ENCODE measurements around the gene ERN2. TPM values are rescaled to one million over a fixed set of nuclear protein-coding genes. Genes with fewer than 3 reads are reported as not detected.

Gene ERN2
- total RNA-seq, 4 donors from 2014 or later, result not detected

- 73 to 83% methylated on average over 2 of the region's 2 CpGs for WGBS, 2 donors
- DNase-seq, result no peak
- H3K36me3 ChIP-seq, result no peaks in the 10 kb centered on the region
- intact Hi-C loops (cut with DNase I), result no loop called here
- no peak for TF ChIP-seq CTCF (IDR thresholded peaks at IDR 0.05)
- no peak for TF ChIP-seq POLR2A (IDR thresholded peaks at IDR 0.05)
- no peak overlapping the region for H3K27ac ChIP-seq
- H3K4me1 ChIP-seq, result no peaks in the 10 kb centered on the region
- H3K4me3 ChIP-seq (replicated peaks in 1 of 3), result no peak overlapping the region
- no peaks in the 10 kb centered on the region for H3K27me3 ChIP-seq
- no peaks in the 10 kb centered on the region for H3K9me3 ChIP-seq
These were observed 12.9 kb downstream of the ERN2 start for GRCh38 chr16:23700093-23700492.

GRCh38 chr16:23699100-23699499 is 13.9 kb downstream of the ERN2 start:
- no peak for DNase-seq
- no peak overlapping the region for H3K4me3 ChIP-seq (replicated peaks in 1 of 3)
- no peaks in the 10 kb centered on the region for H3K4me1 ChIP-seq
- WGBS, 2 donors, result 68 to 76% methylated on average over 4 of the region's 4 CpGs
- intact Hi-C loops (cut with DNase I), result no loop called here
- no peak overlapping the region for H3K27ac ChIP-seq
- no peaks in the 10 kb centered on the region for H3K9me3 ChIP-seq
- H3K27me3 ChIP-seq, result no peaks in the 10 kb centered on the region
- no peaks in the 10 kb centered on the region for H3K36me3 ChIP-seq
- TF ChIP-seq POLR2A (IDR thresholded peaks at IDR 0.05), result no peak
- no peak for TF ChIP-seq CTCF (IDR thresholded peaks at IDR 0.05)

GRCh38 chr16:23695756-23696155 is 17.3 kb downstream of the ERN2 start:
- Histone ChIP-seq H3K4me1 (no peaks in the 10 kb centered on the region), H3K36me3 (peaks cover 3 to 4% of the 10 kb centered on the region in 2 donors), H3K4me3 (replicated peaks in 1 of 3) (no peak overlapping the region), H3K9me3 (no peaks in the 10 kb centered on the region), H3K27ac (no peak overlapping the region), H3K27me3 (no peaks in the 10 kb centered on the region)
- DNase-seq, result no peak
- 78 to 84% methylated on average over 8 to 11 of the region's 11 CpGs for WGBS, 2 donors
- intact Hi-C loops (cut with DNase I), result no loop called here
- TF ChIP-seq POLR2A (IDR thresholded peaks at IDR 0.05), result no peak

- Histone ChIP-seq H3K9me3 (no peaks in the 10 kb centered on the region), H3K27me3 (no peaks in the 10 kb centered on the region), H3K27ac (no peak overlapping the region), H3K36me3 (peaks cover 11 to 12% of the 10 kb centered on the region in 2 donors), H3K4me1 (no peaks in the 10 kb centered on the region), H3K4me3 (replicated peaks in 1 of 3) (no peak overlapping the region)
- 14 to 15% methylated on average over 24 to 26 of the region's 32 CpGs for WGBS, 2 donors
- DNase-seq, result no peak
- TF ChIP-seq CTCF (IDR thresholded peaks at IDR 0.05) (no peak), POLR2A (IDR thresholded peaks at IDR 0.05) (no peak)
- intact Hi-C loops (cut with DNase I), result no loop called here
These were observed 18.2 kb downstream of the ERN2 start for GRCh38 chr16:23694644-23695373.

- Histone ChIP-seq H3K4me1 (no peaks in the 10 kb centered on the region), H3K36me3 (peaks cover 16 to 18% of the 10 kb centered on the region in 2 donors), H3K9me3 (no peaks in the 10 kb centered on the region), H3K4me3 (replicated peaks in 1 of 3) (no peak overlapping the region), H3K27ac (no peak overlapping the region), H3K27me3 (no peaks in the 10 kb centered on the region)
- no peak for DNase-seq
- TF ChIP-seq POLR2A (IDR thresholded peaks at IDR 0.05) (no peak), CTCF (IDR thresholded peaks at IDR 0.05) (no peak)
- WGBS, 2 donors, result 93 to 94% methylated on average over 4 of the region's 4 CpGs
- intact Hi-C loops (cut with DNase I), result no loop called here
These were observed 18.8 kb downstream of the ERN2 start for GRCh38 chr16:23694265-23694643.
